Astrocyte (in vitro differentiated cells and primary cell): ENCODE data around the gene PPA2. TPM values are rescaled to one million over a fixed set of nuclear protein-coding genes. Genes with fewer than 3 reads are reported as not detected.

Experiments
- DNase-seq: peaks from one replicate; pipeline ENCODE4 v3.0.0-alpha.2; 2010; ENCODE audit warnings: low read depth
- FAIRE-seq: peaks from 2 replicates; lab custom pipeline; 2011; peaks lifted over from hg19 to GRCh38; lab: Jason Lieb, UNC
- H2AFZ ChIP-seq: 2 replicates; pipeline ENCODE4 v1.6.0; 2012; ENCODE audit warnings: low read depth, low read length, inconsistent platforms
- H3K27ac ChIP-seq: 2 replicates; pipeline ENCODE4 v1.5.1; 2011; ENCODE audit warnings: low read depth, low read length, inconsistent platforms
- H3K27me3 ChIP-seq: 2 replicates; pipeline ENCODE4 v1.6.0; 2011; ENCODE audit warnings: low read length, inconsistent platforms; ENCODE audit not compliant: insufficient read depth
- H3K36me3 ChIP-seq: 2 replicates; pipeline ENCODE4 v1.5.1; 2011; ENCODE audit warnings: low read length, inconsistent platforms; ENCODE audit not compliant: insufficient read depth
- H3K4me1 ChIP-seq: 2 replicates; pipeline ENCODE4 v1.5.1; 2011; ENCODE audit warnings: low read length, inconsistent platforms; ENCODE audit not compliant: insufficient read depth
- H3K4me2 ChIP-seq: 2 replicates; pipeline ENCODE4 v1.6.0; 2012; ENCODE audit warnings: low read length, inconsistent platforms
- H3K4me3 ChIP-seq: 2 replicates; pipeline ENCODE4 v1.5.1; 2011; ENCODE audit warnings: low read depth, mild to moderate bottlenecking, low read length, inconsistent platforms; ENCODE audit not compliant: insufficient read depth
- H3K79me2 ChIP-seq: 2 replicates; pipeline ENCODE4 v1.6.0; 2012; ENCODE audit warnings: mild to moderate bottlenecking, low read length, inconsistent platforms; ENCODE audit not compliant: insufficient read depth
- H3K9ac ChIP-seq: 2 replicates; pipeline ENCODE4 v1.6.0; 2012; ENCODE audit warnings: mild to moderate bottlenecking, low read length, inconsistent platforms
- H3K9me3 ChIP-seq: 2 replicates; pipeline ENCODE4 v1.5.1; 2012; ENCODE audit warnings: low read depth, mild to moderate bottlenecking, low read length, inconsistent platforms; ENCODE audit not compliant: insufficient read depth
- H4K20me1 ChIP-seq: 2 replicates; pipeline ENCODE4 v1.6.0; 2012; ENCODE audit warnings: low read length, inconsistent platforms; ENCODE audit not compliant: insufficient read depth
- H3K27ac Mint-ChIP-seq: one replicate; pipeline ENCODE4 v1.8.0; 2021; ENCODE audit warnings: mild to moderate bottlenecking, mixed read lengths; ENCODE audit not compliant: unreplicated experiment
- H3K27me3 Mint-ChIP-seq: one replicate; pipeline ENCODE4 v1.8.0; 2021; ENCODE audit warnings: low read depth, mixed read lengths; ENCODE audit not compliant: unreplicated experiment
- H3K36me3 Mint-ChIP-seq: one replicate; pipeline ENCODE4 v1.8.0; 2021; ENCODE audit warnings: low read depth, mixed read lengths; ENCODE audit not compliant: unreplicated experiment
- H3K4me1 Mint-ChIP-seq: one replicate; pipeline ENCODE4 v1.8.0; 2021; ENCODE audit warnings: low read depth, mixed read lengths; ENCODE audit not compliant: unreplicated experiment
- H3K4me3 Mint-ChIP-seq: one replicate; pipeline ENCODE4 v1.8.0; 2021; ENCODE audit warnings: mild to moderate bottlenecking, moderate library complexity, mixed read lengths; ENCODE audit not compliant: unreplicated experiment
- H3K9me3 Mint-ChIP-seq: one replicate; pipeline ENCODE4 v1.8.0; 2021; ENCODE audit warnings: mild to moderate bottlenecking, mixed read lengths; ENCODE audit not compliant: unreplicated experiment
- EZH2 ChIP-seq: IDR thresholded peaks from 2 replicates; pipeline ENCODE4 v1.6.1; 2012; ENCODE audit warnings: mild to moderate bottlenecking, low read length, inconsistent platforms; ENCODE audit not compliant: insufficient read depth
- total RNA-seq: library from RNA; stranded (reverse); gene quantifications from 2 replicates; pipeline ENCODE4 v1.2.1, GENCODE V29; 2021
- TF ChIP-seq, protein P1 (sequence below): IDR thresholded peaks from 2 replicates; pipeline ENCODE4 v1.5.1; 2011; ENCODE audit warnings: low read depth, mild to moderate bottlenecking, inconsistent platforms, low read length, moderate library complexity; ENCODE audit not compliant: insufficient read depth

Gene PPA2
- total RNA-seq, 1 donor from 2014 or later, result 52.3 TPM

DNA sequence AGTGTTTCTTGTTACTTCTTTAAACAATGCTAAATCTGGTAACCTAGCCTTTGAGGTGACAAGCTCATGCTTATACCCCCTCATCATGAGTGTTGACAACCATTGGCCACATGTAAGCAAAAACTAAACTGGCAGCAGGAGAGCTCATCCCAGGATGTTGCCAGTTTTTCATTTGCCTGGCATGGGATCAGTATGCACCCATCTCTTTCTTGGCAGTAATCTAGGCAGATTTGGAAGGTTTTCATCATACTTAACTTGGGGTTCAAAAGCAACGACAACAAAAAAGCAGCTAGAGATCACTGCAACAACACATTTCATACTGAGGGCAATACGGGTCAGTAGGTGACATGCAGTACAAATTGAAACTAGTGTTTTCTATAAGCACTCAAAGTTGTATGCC lies 122.0 kb downstream of the PPA2 start:
- no peaks in the 10 kb centered on the region for H3K36me3 ChIP-seq
- H3K27ac ChIP-seq, result no peak overlapping the region
- no peaks in the 10 kb centered on the region for H3K36me3 Mint-ChIP-seq
- H3K9me3 Mint-ChIP-seq, result no peaks in the 10 kb centered on the region
- H3K4me1 Mint-ChIP-seq, result peaks cover 27% of the 10 kb centered on the region
- TF ChIP-seq EZH2, result no peak
- TF ChIP-seq, protein P1, sequence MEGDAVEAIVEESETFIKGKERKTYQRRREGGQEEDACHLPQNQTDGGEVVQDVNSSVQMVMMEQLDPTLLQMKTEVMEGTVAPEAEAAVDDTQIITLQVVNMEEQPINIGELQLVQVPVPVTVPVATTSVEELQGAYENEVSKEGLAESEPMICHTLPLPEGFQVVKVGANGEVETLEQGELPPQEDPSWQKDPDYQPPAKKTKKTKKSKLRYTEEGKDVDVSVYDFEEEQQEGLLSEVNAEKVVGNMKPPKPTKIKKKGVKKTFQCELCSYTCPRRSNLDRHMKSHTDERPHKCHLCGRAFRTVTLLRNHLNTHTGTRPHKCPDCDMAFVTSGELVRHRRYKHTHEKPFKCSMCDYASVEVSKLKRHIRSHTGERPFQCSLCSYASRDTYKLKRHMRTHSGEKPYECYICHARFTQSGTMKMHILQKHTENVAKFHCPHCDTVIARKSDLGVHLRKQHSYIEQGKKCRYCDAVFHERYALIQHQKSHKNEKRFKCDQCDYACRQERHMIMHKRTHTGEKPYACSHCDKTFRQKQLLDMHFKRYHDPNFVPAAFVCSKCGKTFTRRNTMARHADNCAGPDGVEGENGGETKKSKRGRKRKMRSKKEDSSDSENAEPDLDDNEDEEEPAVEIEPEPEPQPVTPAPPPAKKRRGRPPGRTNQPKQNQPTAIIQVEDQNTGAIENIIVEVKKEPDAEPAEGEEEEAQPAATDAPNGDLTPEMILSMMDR, result no peak
- H3K4me3 ChIP-seq, result no peak overlapping the region
- H3K27me3 ChIP-seq, result no peaks in the 10 kb centered on the region
- no peaks in the 10 kb centered on the region for H3K9me3 ChIP-seq
- H3K27me3 Mint-ChIP-seq, result no peaks in the 10 kb centered on the region
- FAIRE-seq (no peak), DNase-seq (no peak)
- no peaks in the 10 kb centered on the region for H4K20me1 ChIP-seq
- no peak overlapping the region for H2AFZ ChIP-seq
- no peaks in the 10 kb centered on the region for H3K79me2 ChIP-seq
- peaks cover 3% of the 10 kb centered on the region for H3K4me1 ChIP-seq
- H3K4me3 Mint-ChIP-seq, result no peak overlapping the region
- H3K4me2 ChIP-seq, result no peak overlapping the region
- H3K27ac Mint-ChIP-seq, result peak overlapping the region; percentile 9
- H3K9ac ChIP-seq, result no peak overlapping the region

DNA sequence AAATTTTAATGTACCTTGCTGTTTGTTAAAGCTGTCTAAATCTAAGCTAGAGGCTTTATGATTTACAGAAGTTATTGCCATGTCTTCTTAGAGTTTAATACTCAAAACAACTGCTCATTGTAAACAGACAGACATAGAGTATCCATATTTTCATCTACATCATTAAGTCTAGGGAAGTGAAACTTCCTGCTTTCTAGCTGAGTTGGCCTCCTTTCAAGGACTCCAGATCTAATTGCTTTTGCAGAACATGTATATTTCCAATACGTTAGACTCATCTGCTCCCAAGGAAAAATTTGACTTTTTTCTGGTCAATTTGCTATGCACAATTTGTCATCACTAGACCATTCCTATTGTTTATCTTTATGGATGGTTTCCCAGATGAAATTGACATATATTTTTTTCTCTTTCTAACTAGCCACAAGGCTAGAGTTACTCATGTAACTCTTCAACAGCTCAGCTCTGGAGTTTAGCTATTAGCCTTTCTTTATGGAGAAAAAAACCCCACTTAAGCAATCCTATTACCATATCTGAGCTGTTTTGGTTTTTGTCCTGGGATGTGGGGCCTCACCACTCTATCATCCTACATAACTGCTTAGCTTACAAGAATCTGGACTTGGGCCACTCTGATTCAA lies 122.9 kb downstream of the PPA2 start:
- H3K27me3 Mint-ChIP-seq, result no peaks in the 10 kb centered on the region
- H3K9me3 Mint-ChIP-seq, result no peaks in the 10 kb centered on the region
- no peak overlapping the region for H3K27ac Mint-ChIP-seq
- Histone ChIP-seq H3K79me2 (no peaks in the 10 kb centered on the region), H3K4me2 (no peak overlapping the region), H3K9me3 (no peaks in the 10 kb centered on the region), H3K27ac (no peak overlapping the region), H2AFZ (no peak overlapping the region), H3K4me3 (no peak overlapping the region), H3K9ac (no peak overlapping the region), H3K36me3 (no peaks in the 10 kb centered on the region), H3K4me1 (peaks cover 3% of the 10 kb centered on the region), H3K27me3 (no peaks in the 10 kb centered on the region), H4K20me1 (no peaks in the 10 kb centered on the region)
- H3K36me3 Mint-ChIP-seq, result no peaks in the 10 kb centered on the region
- TF ChIP-seq EZH2, result no peak
- TF ChIP-seq, protein P1, result no peak
- FAIRE-seq, result no peak
- peaks cover 27% of the 10 kb centered on the region for H3K4me1 Mint-ChIP-seq
- H3K4me3 Mint-ChIP-seq, result no peak overlapping the region
- peak; percentile 73 for DNase-seq

DNA sequence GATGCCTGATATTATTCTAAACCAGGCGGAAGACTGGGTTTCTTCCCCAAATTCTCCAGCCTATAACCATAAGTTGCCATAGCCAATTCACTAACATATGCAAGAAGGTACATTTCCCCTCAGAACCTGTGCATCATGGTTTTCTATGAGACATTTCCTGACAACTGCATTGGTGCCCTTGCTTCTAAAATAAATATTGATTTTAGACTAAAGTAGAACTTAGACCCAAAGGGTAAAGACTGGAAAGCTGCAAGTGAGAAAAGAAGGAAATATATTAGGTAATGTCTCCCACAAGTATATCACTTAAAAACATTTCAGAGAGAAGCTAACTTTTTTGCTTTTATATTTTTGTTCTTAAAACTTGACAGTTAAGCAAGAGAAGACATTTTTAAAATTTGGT lies 125.1 kb downstream of the PPA2 start:
- Histone ChIP-seq H3K27ac (no peak overlapping the region), H4K20me1 (no peaks in the 10 kb centered on the region), H3K9me3 (no peaks in the 10 kb centered on the region), H3K27me3 (no peaks in the 10 kb centered on the region), H3K9ac (no peak overlapping the region), H2AFZ (no peak overlapping the region), H3K4me3 (no peak overlapping the region), H3K4me2 (no peak overlapping the region), H3K36me3 (no peaks in the 10 kb centered on the region), H3K79me2 (no peaks in the 10 kb centered on the region), H3K4me1 (peaks cover 3% of the 10 kb centered on the region)
- H3K27me3 Mint-ChIP-seq, result no peaks in the 10 kb centered on the region
- H3K36me3 Mint-ChIP-seq, result no peaks in the 10 kb centered on the region
- H3K4me3 Mint-ChIP-seq, result no peak overlapping the region
- no peak for TF ChIP-seq EZH2
- TF ChIP-seq, protein P1, result no peak
- no peaks in the 10 kb centered on the region for H3K9me3 Mint-ChIP-seq
- peaks cover 27% of the 10 kb centered on the region for H3K4me1 Mint-ChIP-seq
- no peak overlapping the region for H3K27ac Mint-ChIP-seq
- no peak for DNase-seq
- FAIRE-seq, result no peak
